IPS-NIHi11 (cell line): ENCODE data around the gene TOP2B.

Experiments
- DNase-seq: peaks from one replicate; pipeline ENCODE4 v3.0.0; 2012; ENCODE audit warnings: mixed read lengths, low spot score

TOP2B gene

GRCh38 chr3:25557694-25558093 lies 107.0 kb downstream of the TOP2B start:
- DNase-seq, result no peak

- no peak for DNase-seq
These were observed 108.3 kb downstream of the TOP2B start for GRCh38 chr3:25556447-25556846.

- DNase-seq, result no peak
These were observed 108.8 kb downstream of the TOP2B start for GRCh38 chr3:25555695-25556437.

- DNase-seq, result no peak
These were observed 110.3 kb downstream of the TOP2B start for GRCh38 chr3:25554376-25554775.

GRCh38 chr3:25552251-25552650 lies 112.5 kb downstream of the TOP2B start:
- DNase-seq, result no peak

- no peak for DNase-seq
These were observed 115.9 kb downstream of the TOP2B start for GRCh38 chr3:25548836-25549235.

- no peak for DNase-seq
These were observed 116.6 kb downstream of the TOP2B start for GRCh38 chr3:25547943-25548674.
